ENCODE results near the gene MPPE1. TPM values are rescaled to one million over a fixed set of nuclear protein-coding genes. Genes with fewer than 3 reads are reported as not detected.
"Not testable (repeated sequence)": the region's sequence is repeated elsewhere in the genome, so short reads cannot be mapped to it uniquely, and the experiment has no call there.

Gene MPPE1
- total RNA-seq, 1 experiment from 2014 or later = 15.7 TPM

GRCh38 chr18:11859903-11860407 is 48.2 kb downstream of the MPPE1 start:
- no TSS peak for BruUV-seq (replicated peaks)
- H3K4me1 Mint-ChIP-seq (ENCODE audit: insufficient read depth, unreplicated experiment) = peaks cover 44% of the 10 kb centered on the region
- peak; percentile 48 for TF ChIP-seq CTCF (IDR thresholded peaks at IDR 0.05; ENCODE audit: unreplicated experiment)
- H3K27ac Mint-ChIP-seq (ENCODE audit: low read depth, unreplicated experiment) = peak overlapping the region; percentile 98
- H3K36me3 Mint-ChIP-seq (ENCODE audit: insufficient read depth, unreplicated experiment) = peaks cover 6% of the 10 kb centered on the region
- H3K27me3 Mint-ChIP-seq (ENCODE audit: insufficient read depth, unreplicated experiment) = no peaks in the 10 kb centered on the region
- H3K9me3 Mint-ChIP-seq (ENCODE audit: unreplicated experiment) = no peaks in the 10 kb centered on the region
- POLR2A ChIA-PET = interaction anchor here (0.6 to 4.4 kb wide), 7 partner anchors 11 to 201 kb away, joined by 3 to 35 read pairs (median 5); partner anchors contain the start of genes CHMP1B, IMPA2 and MPPE1
- H3K4me3 Mint-ChIP-seq (ENCODE audit: unreplicated experiment) = peak overlapping the region; percentile 67
- DNase-seq (ENCODE audit: unreplicated experiment) = peak; percentile 97
- intact Hi-C loops (cut with micrococcal nuclease) = loop anchor here (2.0 kb wide), 1 partner anchor 49 kb away; the partner anchor contains the start of gene MPPE1
- CTCF ChIA-PET = interaction anchor here (0.5 to 1.9 kb wide), 7 partner anchors 12 to 1087 kb away, joined by 3 to 6 read pairs (median 4); no protein-coding TSS in a partner anchor

GRCh38 chr18:11859282-11859830 is 48.8 kb downstream of the MPPE1 start:
- TF ChIP-seq CTCF (IDR thresholded peaks at IDR 0.05; ENCODE audit: unreplicated experiment) = no peak
- Mint-ChIP-seq H3K36me3 (ENCODE audit: insufficient read depth, unreplicated experiment) (peaks cover 12% of the 10 kb centered on the region), H3K9me3 (ENCODE audit: unreplicated experiment) (no peaks in the 10 kb centered on the region), H3K4me1 (ENCODE audit: insufficient read depth, unreplicated experiment) (peaks cover 44% of the 10 kb centered on the region), H3K27me3 (ENCODE audit: insufficient read depth, unreplicated experiment) (no peaks in the 10 kb centered on the region), H3K4me3 (ENCODE audit: unreplicated experiment) (peak overlapping the region; percentile 67), H3K27ac (ENCODE audit: low read depth, unreplicated experiment) (peak overlapping the region; percentile 98)
- BruUV-seq (replicated peaks) = no TSS peak
- ChIA-PET POLR2A (interaction anchor here (0.5 to 4.4 kb wide), 9 partner anchors 10 to 205 kb away, joined by 3 to 35 read pairs (median 3); partner anchors contain the start of genes CHMP1B and IMPA2), CTCF (interaction anchor here (0.5 to 1.9 kb wide), 8 partner anchors 12 to 1087 kb away, joined by 3 to 6 read pairs (median 3); no protein-coding TSS in a partner anchor)
- peak; percentile 30 for DNase-seq (ENCODE audit: unreplicated experiment)
- intact Hi-C loops (cut with micrococcal nuclease) = no loop called here

GRCh38 chr18:11857177-11857887 is 50.8 kb downstream of the MPPE1 start:
- peak; percentile 98 for DNase-seq (ENCODE audit: unreplicated experiment)
- H3K27me3 Mint-ChIP-seq (ENCODE audit: insufficient read depth, unreplicated experiment) = no peaks in the 10 kb centered on the region
- CTCF ChIA-PET = interaction anchor here (0.7 kb wide), 1 partner anchor 125 kb away, joined by 3 read pairs; no protein-coding TSS in a partner anchor
- H3K36me3 Mint-ChIP-seq (ENCODE audit: insufficient read depth, unreplicated experiment) = peaks cover 32% of the 10 kb centered on the region
- intact Hi-C loops (cut with micrococcal nuclease) = no loop called here
- BruUV-seq (replicated peaks) = TSS peak; percentile 65
- POLR2A ChIA-PET = interaction anchor here (0.6 to 4.4 kb wide), 3 partner anchors 8 to 520 kb away, joined by 3 to 35 read pairs (median 4); partner anchors contain the start of genes AFG3L2 and CHMP1B
- TF ChIP-seq CTCF (IDR thresholded peaks at IDR 0.05; ENCODE audit: unreplicated experiment) = no peak
- H3K27ac Mint-ChIP-seq (ENCODE audit: low read depth, unreplicated experiment) = peak overlapping the region; percentile 98
- H3K4me3 Mint-ChIP-seq (ENCODE audit: unreplicated experiment) = peak overlapping the region; percentile 67
- peaks cover 44% of the 10 kb centered on the region for H3K4me1 Mint-ChIP-seq (ENCODE audit: insufficient read depth, unreplicated experiment)
- H3K9me3 Mint-ChIP-seq (ENCODE audit: unreplicated experiment) = no peaks in the 10 kb centered on the region

GRCh38 chr18:11854554-11854953 is 53.6 kb downstream of the MPPE1 start:
- CTCF ChIA-PET = interaction anchor here (1.0 to 1.6 kb wide), 2 partner anchors 114 to 121 kb away, joined by 3 to 4 read pairs; no protein-coding TSS in a partner anchor
- peaks cover 32% of the 10 kb centered on the region for H3K4me1 Mint-ChIP-seq (ENCODE audit: insufficient read depth, unreplicated experiment)
- DNase-seq (ENCODE audit: unreplicated experiment); H3K27ac Mint-ChIP-seq (ENCODE audit: low read depth, unreplicated experiment); H3K27me3 Mint-ChIP-seq (ENCODE audit: insufficient read depth, unreplicated experiment); H3K9me3 Mint-ChIP-seq (ENCODE audit: unreplicated experiment); POLR2A ChIA-PET; BruUV-seq (replicated peaks); H3K4me3 Mint-ChIP-seq (ENCODE audit: unreplicated experiment): not testable (repeated sequence)
- peaks cover 52% of the 10 kb centered on the region for H3K36me3 Mint-ChIP-seq (ENCODE audit: insufficient read depth, unreplicated experiment)
- intact Hi-C loops (cut with micrococcal nuclease) = loop anchor here (5.0 kb wide), 2 partner anchors 122 to 128 kb away; partner anchors contain the start of gene IMPA2

Measured in MCF 10A (cell line).